ENCODE results near the gene BACE1. TPM values are rescaled to one million over a fixed set of nuclear protein-coding genes. Genes with fewer than 3 reads are reported as not detected.

BACE1 gene
- total and polyA plus RNA-seq, 4 donors, result 7.3 to 21.8 (median 14.1) TPM

GRCh38 chr11:117271208-117271607 is 44.8 kb downstream of the BACE1 start:
- no peaks in the 10 kb centered on the region for H3K4me1 ChIP-seq (ENCODE audit: control insufficient read depth in 4 of 4, insufficient read depth in 4 of 4, low read length in 3 of 4)
- WGBS, result 95% methylated on average over 4 of the region's 4 CpGs
- no peak for DNase-seq (ENCODE audit: low spot score)
- H3K9me3 ChIP-seq (ENCODE audit: control insufficient read depth in 4 of 4, low read length in 3 of 4), result no peaks in the 10 kb centered on the region
- H3K4me3 ChIP-seq (ENCODE audit: low read depth in 1 of 3, low read length in 3 of 3), result no peak overlapping the region
- TF ChIP-seq SP1 (IDR thresholded peaks at IDR 0.05) (no peak), NR2F2 (IDR thresholded peaks at IDR 0.05) (no peak), MAX (IDR thresholded peaks at IDR 0.05) (no peak), GABPA (IDR thresholded peaks at IDR 0.05 in 1 of 2, conservative IDR thresholded peaks at IDR 0.05 in 1 of 2) (no peak), FOXA2 (IDR thresholded peaks at IDR 0.05) (no peak), YY1 (IDR thresholded peaks at IDR 0.05) (no peak), ATF3 (IDR thresholded peaks at IDR 0.05) (no peak), RXRA (IDR thresholded peaks at IDR 0.05) (no peak), HNF4G (IDR thresholded peaks at IDR 0.05) (no peak)
- peaks cover 0 to 2% (median 2%) of the 10 kb centered on the region in 4 donors for H3K36me3 ChIP-seq (ENCODE audit: control insufficient read depth in 4 of 4, insufficient read depth in 3 of 4, low read depth in 1 of 4, low read length in 3 of 4)
- no peaks in the 10 kb centered on the region for H3K27me3 ChIP-seq (ENCODE audit: control insufficient read depth in 4 of 4, insufficient read depth in 4 of 4, low read length in 3 of 4)
- no peak overlapping the region for H3K27ac ChIP-seq (ENCODE audit: low read depth in 1 of 2, low read length in 2 of 2)
- no peak overlapping the region for H3K9ac ChIP-seq (ENCODE audit: low read depth in 1 of 2, low read length in 2 of 2)

- no peaks in the 10 kb centered on the region for H3K27me3 ChIP-seq (ENCODE audit: control insufficient read depth in 4 of 4, insufficient read depth in 4 of 4, low read length in 3 of 4)
- no peak for DNase-seq (ENCODE audit: low spot score)
- H3K36me3 ChIP-seq (ENCODE audit: control insufficient read depth in 4 of 4, insufficient read depth in 3 of 4, low read depth in 1 of 4, low read length in 3 of 4), result peaks cover 0 to 2% (median 1%) of the 10 kb centered on the region in 4 donors
- 95% methylated on average over 2 of the region's 2 CpGs for WGBS
- no peaks in the 10 kb centered on the region for H3K9me3 ChIP-seq (ENCODE audit: control insufficient read depth in 4 of 4, low read length in 3 of 4)
- TF ChIP-seq REST (IDR thresholded peaks at IDR 0.05) (no peak), MAX (IDR thresholded peaks at IDR 0.05) (no peak), HNF4A (conservative IDR thresholded peaks at IDR 0.05) (no peak), JUND (IDR thresholded peaks at IDR 0.05) (no peak), FOXA2 (IDR thresholded peaks at IDR 0.05) (no peak), NR2F2 (IDR thresholded peaks at IDR 0.05) (no peak), RAD21 (IDR thresholded peaks at IDR 0.05) (no peak), SP1 (IDR thresholded peaks at IDR 0.05) (no peak), TAF1 (conservative IDR thresholded peaks at IDR 0.05) (no peak)
- H3K4me3 ChIP-seq (ENCODE audit: low read depth in 1 of 3, low read length in 3 of 3), result no peak overlapping the region
- no peak overlapping the region for H3K27ac ChIP-seq (ENCODE audit: low read depth in 1 of 2, low read length in 2 of 2)
- H3K4me1 ChIP-seq (ENCODE audit: control insufficient read depth in 4 of 4, insufficient read depth in 4 of 4, low read length in 3 of 4), result no peaks in the 10 kb centered on the region
- no peak overlapping the region for H3K9ac ChIP-seq (ENCODE audit: low read depth in 1 of 2, low read length in 2 of 2)
Measured at GRCh38 chr11:117269856-117270255, 46.2 kb downstream of the BACE1 start.

- Histone ChIP-seq H3K9me3 (ENCODE audit: control insufficient read depth in 4 of 4, low read length in 3 of 4) (no peaks in the 10 kb centered on the region), H3K4me3 (ENCODE audit: low read depth in 1 of 3, low read length in 3 of 3) (no peak overlapping the region), H3K27ac (ENCODE audit: low read depth in 1 of 2, low read length in 2 of 2) (no peak overlapping the region), H3K9ac (ENCODE audit: low read depth in 1 of 2, low read length in 2 of 2) (no peak overlapping the region), H3K4me1 (ENCODE audit: control insufficient read depth in 4 of 4, insufficient read depth in 4 of 4, low read length in 3 of 4) (no peaks in the 10 kb centered on the region), H3K27me3 (ENCODE audit: control insufficient read depth in 4 of 4, insufficient read depth in 4 of 4, low read length in 3 of 4) (no peaks in the 10 kb centered on the region), H3K36me3 (ENCODE audit: control insufficient read depth in 4 of 4, insufficient read depth in 3 of 4, low read depth in 1 of 4, low read length in 3 of 4) (peaks cover 0 to 2% (median under 1%) of the 10 kb centered on the region in 4 donors)
- 85% methylated on average over 2 of the region's 2 CpGs for WGBS
- DNase-seq (ENCODE audit: low spot score), result no peak
- TF ChIP-seq ATF3 (IDR thresholded peaks at IDR 0.05) (no peak), YY1 (IDR thresholded peaks at IDR 0.05) (no peak), CTCF (IDR thresholded peaks at IDR 0.05; ENCODE audit: low read depth, low read length, missing input control) (no peak), FOXA2 (IDR thresholded peaks at IDR 0.05) (no peak), REST (IDR thresholded peaks at IDR 0.05) (no peak), RXRA (IDR thresholded peaks at IDR 0.05) (no peak), JUND (IDR thresholded peaks at IDR 0.05) (no peak), HNF4G (IDR thresholded peaks at IDR 0.05) (no peak), TAF1 (conservative IDR thresholded peaks at IDR 0.05) (no peak)
Measured at GRCh38 chr11:117265745-117266144, 50.3 kb downstream of the BACE1 start.
